Hepatocyte (in vitro differentiated cells): Measurements from ENCODE around the gene CDK3. TPM values are rescaled to one million over a fixed set of nuclear protein-coding genes. Genes with fewer than 3 reads are reported as not detected.

Source experiments
- DNase-seq: peaks from one replicate; pipeline ENCODE4 v3.0.0-alpha.2; 2016; ENCODE audit warnings: low spot score
- H2AFZ ChIP-seq: fragments of 200-600 bp; sonication (generic); 2 replicates; pipeline ENCODE4 v1.6.0; 2016; ENCODE audit warnings: antibody characterized with exemption, mild to moderate bottlenecking
- H3K27ac ChIP-seq: fragments of 200-600 bp; sonication (generic); 2 replicates; pipeline ENCODE4 v1.5.1; 2016; ENCODE audit warnings: mild to moderate bottlenecking
- H3K27me3 ChIP-seq: fragments of 200-600 bp; sonication (generic); 2 replicates; pipeline ENCODE4 v1.6.1; 2016
- H3K36me3 ChIP-seq: fragments of 200-600 bp; sonication (generic); replicated peaks from 2 replicates; pipeline ENCODE4 v1.5.1; 2016; ENCODE audit warnings: low read depth; ENCODE audit not compliant: insufficient read depth
- H3K4me1 ChIP-seq: fragments of 200-600 bp; sonication (generic); 2 replicates; pipeline ENCODE4 v1.5.1; 2016; ENCODE audit warnings: mild to moderate bottlenecking, moderate library complexity; ENCODE audit not compliant: insufficient read depth
- H3K4me2 ChIP-seq: fragments of 200-600 bp; sonication (generic); 2 replicates; pipeline ENCODE4 v1.6.0; 2016
- H3K4me3 ChIP-seq: fragments of 200-600 bp; sonication (generic); 2 replicates; pipeline ENCODE4 v1.5.1; 2016; ENCODE audit warnings: mild to moderate bottlenecking
- H3K79me2 ChIP-seq: fragments of 200-600 bp; sonication (generic); 2 replicates; pipeline ENCODE4 v1.6.0; 2017; ENCODE audit warnings: mild to moderate bottlenecking
- H3K9me2 ChIP-seq: fragments of 200-600 bp; sonication (generic); replicated peaks from 2 replicates; pipeline ENCODE4 v1.6.0; 2017; ENCODE audit warnings: mild to moderate bottlenecking; ENCODE audit not compliant: insufficient read depth
- H3K9me3 ChIP-seq: fragments of 200-600 bp; sonication (generic); 2 replicates; pipeline ENCODE4 v1.5.1; 2016; ENCODE audit warnings: low read depth, mild to moderate bottlenecking
- H4K20me1 ChIP-seq: fragments of 200-600 bp; sonication (generic); 2 replicates; pipeline ENCODE4 v1.6.0; 2016; ENCODE audit warnings: mild to moderate bottlenecking; ENCODE audit not compliant: insufficient read depth, poor library complexity, severe bottlenecking
- CTCF ChIP-seq: fragments of 200-600 bp; sonication (generic); IDR thresholded peaks from 2 replicates; pipeline ENCODE4 v1.5.1; 2016; ENCODE audit warnings: antibody characterized with exemption, mild to moderate bottlenecking; ENCODE audit not compliant: poor library complexity
- EZH2 ChIP-seq: fragments of 200-600 bp; sonication (generic); IDR thresholded peaks from 2 replicates; pipeline ENCODE4 v1.6.1; 2016; ENCODE audit warnings: antibody characterized with exemption, mild to moderate bottlenecking, borderline replicate concordance
- EZH2phosphoT487 ChIP-seq: fragments of 200-600 bp; sonication (generic); IDR thresholded peaks from one replicate; pipeline ENCODE4 v1.6.1; 2018; ENCODE audit warnings: antibody characterized with exemption, mild to moderate bottlenecking, low read depth, moderate library complexity; ENCODE audit not compliant: unreplicated experiment, severe bottlenecking
- WGBS: methylation state at CpG from one replicate; pipeline ENCODE4 v1.1.6; 2016; ENCODE audit warnings: low lambda C conversion rate; ENCODE audit errors: missing lambda C conversion rate; 5-methylcytosine and 5-hydroxymethylcytosine counted together
- polyA plus RNA-seq: library from polyadenylated mRNA; unstranded; fragments of >200 nt; fragmentation: Nextera tagmentation; extraction: Ambion mirVana; gene quantifications from 2 replicates; pipeline ENCODE4 v1.2.1, GENCODE V29; 2016
- total RNA-seq: library from RNA; depleted of rRNA; stranded (reverse); fragments of >200 nt; gene quantifications from 2 replicates; pipeline ENCODE4 v1.2.3, GENCODE V29; 2014

CDK3 gene
- total and polyA plus RNA-seq, 2 experiments from 2014 or later: 7.8 to 10.6 TPM

GRCh38 chr17:75996665-75997590 lies 3.7 kb upstream of the CDK3 start:
- peaks cover 25% of the 10 kb centered on the region for H3K4me1 ChIP-seq
- no peaks in the 10 kb centered on the region for H3K79me2 ChIP-seq
- no peaks in the 10 kb centered on the region for H3K9me3 ChIP-seq
- no peak for TF ChIP-seq EZH2phosphoT487
- TF ChIP-seq EZH2: no peak
- TF ChIP-seq CTCF: no peak
- 53% methylated on average over 17 of the region's 18 CpGs for WGBS
- peak overlapping the region; percentile 93 for H3K27ac ChIP-seq
- H3K4me3 ChIP-seq: no peak overlapping the region
- no peaks in the 10 kb centered on the region for H3K9me2 ChIP-seq
- no peaks in the 10 kb centered on the region for H4K20me1 ChIP-seq
- peak overlapping the region; percentile 62 for H3K4me2 ChIP-seq
- DNase-seq: peak; percentile 72
- H3K27me3 ChIP-seq: no peaks in the 10 kb centered on the region
- no peaks in the 10 kb centered on the region for H3K36me3 ChIP-seq
- no peak overlapping the region for H2AFZ ChIP-seq

GRCh38 chr17:75998327-75998795 lies 2.3 kb upstream of the CDK3 start:
- Histone ChIP-seq H3K9me2 (no peaks in the 10 kb centered on the region), H3K79me2 (no peaks in the 10 kb centered on the region), H3K27me3 (no peaks in the 10 kb centered on the region), H3K36me3 (no peaks in the 10 kb centered on the region), H3K4me2 (no peak overlapping the region), H2AFZ (no peak overlapping the region), H3K9me3 (no peaks in the 10 kb centered on the region), H3K4me3 (no peak overlapping the region), H3K4me1 (peaks cover 27% of the 10 kb centered on the region), H3K27ac (peak overlapping the region; percentile 93), H4K20me1 (no peaks in the 10 kb centered on the region)
- DNase-seq: no peak
- TF ChIP-seq CTCF (no peak), EZH2 (no peak), EZH2phosphoT487 (no peak)
- WGBS: 85% methylated on average over 9 of the region's 9 CpGs

GRCh38 chr17:76000016-76000754 lies 470 bp upstream of the CDK3 start:
- TF ChIP-seq CTCF: peak; percentile 52
- no peak for TF ChIP-seq EZH2phosphoT487
- TF ChIP-seq EZH2: no peak
- Histone ChIP-seq H3K9me3 (no peaks in the 10 kb centered on the region), H3K36me3 (no peaks in the 10 kb centered on the region), H3K27ac (no peak overlapping the region), H2AFZ (no peak overlapping the region), H3K27me3 (no peaks in the 10 kb centered on the region), H4K20me1 (no peaks in the 10 kb centered on the region), H3K9me2 (no peaks in the 10 kb centered on the region), H3K4me3 (no peak overlapping the region), H3K79me2 (no peaks in the 10 kb centered on the region), H3K4me1 (peaks cover 34% of the 10 kb centered on the region), H3K4me2 (no peak overlapping the region)
- peak; percentile 64 for DNase-seq
- 83% methylated on average over 27 of the region's 31 CpGs for WGBS
